ENCODE data around the gene OTOGL.

The OTOGL gene

GRCh38 chr12:80404629-80405028, 305.3 kb downstream of the OTOGL start:
- DNase-seq, result no peak

- no peak for DNase-seq
These were observed 306.9 kb downstream of the OTOGL start for GRCh38 chr12:80406253-80406652.

- DNase-seq, result no peak
These were observed 312.4 kb downstream of the OTOGL start for GRCh38 chr12:80411787-80412186.

GRCh38 chr12:80412343-80412953, 313.1 kb downstream of the OTOGL start:
- DNase-seq, result no peak

- DNase-seq, result no peak
These were observed 314.1 kb downstream of the OTOGL start for GRCh38 chr12:80413462-80413861.

GRCh38 chr12:80415466-80415865, 316.1 kb downstream of the OTOGL start:
- no peak for DNase-seq

GRCh38 chr12:80419644-80420043, 320.3 kb downstream of the OTOGL start:
- no peak for DNase-seq

- no peak for DNase-seq
These were observed 320.7 kb downstream of the OTOGL start for GRCh38 chr12:80420075-80420474.

GRCh38 chr12:80422550-80422949, 323.2 kb downstream of the OTOGL start:
- DNase-seq, result no peak
